Measurements from ENCODE around the gene KDM2A. TPM values are rescaled to one million over a fixed set of nuclear protein-coding genes. Genes with fewer than 3 reads are reported as not detected.

Gene KDM2A
- total RNA-seq, 1 experiment from 2014 or later: 122 TPM

GRCh38 chr11:67079065-67079705 is 39.9 kb upstream of the KDM2A start:
- Histone ChIP-seq H3K4me3 (ENCODE audit: low read depth, low read length) (no peak overlapping the region), H3K9me3 (no peaks in the 10 kb centered on the region), H3K36me3 (ENCODE audit: control insufficient read depth, insufficient read depth, low read length) (no peaks in the 10 kb centered on the region), H3K4me1 (peaks cover 28% of the 10 kb centered on the region), H3K27me3 (replicated peaks; ENCODE audit: control insufficient read depth, insufficient read depth, low read length) (no peaks in the 10 kb centered on the region)
- Mint-ChIP-seq H3K36me3 (ENCODE audit: insufficient read depth, unreplicated experiment) (peaks cover 9% of the 10 kb centered on the region), H3K27me3 (ENCODE audit: insufficient read depth, unreplicated experiment) (no peaks in the 10 kb centered on the region), H3K27ac (ENCODE audit: unreplicated experiment) (peak overlapping the region; percentile 97), H3K4me1 (ENCODE audit: low read depth, unreplicated experiment) (peaks cover 23% of the 10 kb centered on the region), H3K4me3 (ENCODE audit: unreplicated experiment) (no peak overlapping the region), H3K9me3 (ENCODE audit: unreplicated experiment) (no peaks in the 10 kb centered on the region)
- no peak for DNase-seq
- intact Hi-C loops (cut with micrococcal nuclease; ENCODE audit: unreplicated experiment): no loop called here
- TF ChIP-seq CTCF (IDR thresholded peaks at IDR 0.05; ENCODE audit: insufficient read depth in 1 of 2, low read depth in 1 of 2, low read length in 1 of 2, severe bottlenecking in 1 of 2, unreplicated experiment in 1 of 2): no peak
- ChIA-PET CTCF (interaction anchor here (0.6 to 2.0 kb wide), 4 partner anchors 104 to 238 kb away, joined by 3 to 11 read pairs (median 7); no protein-coding TSS in a partner anchor), POLR2A (no interaction called here)
- TSS peak; percentile 30 for BruUV-seq (replicated peaks)

GRCh38 chr11:67082071-67082791 is 36.8 kb upstream of the KDM2A start:
- H3K4me3 ChIP-seq (ENCODE audit: low read depth, low read length): no peak overlapping the region
- H3K27ac Mint-ChIP-seq (ENCODE audit: unreplicated experiment): no peak overlapping the region

More at GRCh38 chr11:67082071-67082791, 36.8 kb upstream of the KDM2A start:
- H3K4me3 Mint-ChIP-seq (ENCODE audit: unreplicated experiment): no peak overlapping the region
- CTCF ChIA-PET: interaction anchor here (0.6 to 2.7 kb wide), 5 partner anchors 12 to 235 kb away, joined by 3 to 14 read pairs (median 5); partner anchors contain the start of gene KDM2A
- H3K9me3 Mint-ChIP-seq (ENCODE audit: unreplicated experiment): no peaks in the 10 kb centered on the region
- intact Hi-C loops (cut with micrococcal nuclease; ENCODE audit: unreplicated experiment): loop anchor here (5.0 kb wide), 1 partner anchor 35 kb away; the partner anchor contains the start of gene KDM2A
- no peaks in the 10 kb centered on the region for H3K27me3 Mint-ChIP-seq (ENCODE audit: insufficient read depth, unreplicated experiment)
- H3K9me3 ChIP-seq: no peaks in the 10 kb centered on the region
- H3K36me3 Mint-ChIP-seq (ENCODE audit: insufficient read depth, unreplicated experiment): peaks cover 2% of the 10 kb centered on the region
- no peaks in the 10 kb centered on the region for H3K36me3 ChIP-seq (ENCODE audit: control insufficient read depth, insufficient read depth, low read length)
- POLR2A ChIA-PET: interaction anchor here (0.5 kb wide), 2 partner anchors 37 to 146 kb away, joined by 3 to 6 read pairs; partner anchors contain the start of gene KDM2A
- no peaks in the 10 kb centered on the region for H3K27me3 ChIP-seq (replicated peaks; ENCODE audit: control insufficient read depth, insufficient read depth, low read length)
- H3K4me1 Mint-ChIP-seq (ENCODE audit: low read depth, unreplicated experiment): peaks cover 21% of the 10 kb centered on the region
- no TSS peak for BruUV-seq (replicated peaks)
- TF ChIP-seq CTCF (IDR thresholded peaks at IDR 0.05; ENCODE audit: insufficient read depth in 1 of 2, low read depth in 1 of 2, low read length in 1 of 2, severe bottlenecking in 1 of 2, unreplicated experiment in 1 of 2): peak in 1 of 2 experiments; percentile 13
- DNase-seq: no peak
- H3K4me1 ChIP-seq: peaks cover 25% of the 10 kb centered on the region
